Measurements from ENCODE around the gene TNN. TPM values are rescaled to one million over a fixed set of nuclear protein-coding genes. Genes with fewer than 3 reads are reported as not detected.

Gene TNN
- total RNA-seq, 1 donor from 2014 or later = not detected

- DNase-seq (ENCODE audit: low spot score) = no peak
Measured at GRCh38 chr1:175116210-175116798, 48.7 kb downstream of the TNN start.

DNA sequence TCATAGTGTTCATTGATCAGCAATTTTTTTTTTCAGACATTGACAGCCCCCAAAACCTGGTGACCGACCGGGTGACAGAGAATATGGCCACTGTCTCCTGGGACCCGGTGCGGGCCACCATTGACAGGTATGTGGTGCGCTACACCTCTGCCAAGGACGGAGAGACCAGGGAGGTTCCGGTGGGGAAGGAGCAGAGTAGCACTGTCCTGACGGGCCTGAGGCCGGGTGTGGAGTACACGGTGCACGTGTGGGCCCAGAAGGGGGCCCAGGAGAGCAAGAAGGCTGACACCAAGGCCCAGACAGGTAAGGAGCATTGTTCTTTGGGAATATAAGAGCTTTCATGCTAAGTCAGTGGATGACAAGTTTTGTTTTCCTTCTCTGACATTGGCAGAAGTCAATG is 49.3 kb downstream of the TNN start:
- no peak for DNase-seq (ENCODE audit: low spot score)

DNA sequence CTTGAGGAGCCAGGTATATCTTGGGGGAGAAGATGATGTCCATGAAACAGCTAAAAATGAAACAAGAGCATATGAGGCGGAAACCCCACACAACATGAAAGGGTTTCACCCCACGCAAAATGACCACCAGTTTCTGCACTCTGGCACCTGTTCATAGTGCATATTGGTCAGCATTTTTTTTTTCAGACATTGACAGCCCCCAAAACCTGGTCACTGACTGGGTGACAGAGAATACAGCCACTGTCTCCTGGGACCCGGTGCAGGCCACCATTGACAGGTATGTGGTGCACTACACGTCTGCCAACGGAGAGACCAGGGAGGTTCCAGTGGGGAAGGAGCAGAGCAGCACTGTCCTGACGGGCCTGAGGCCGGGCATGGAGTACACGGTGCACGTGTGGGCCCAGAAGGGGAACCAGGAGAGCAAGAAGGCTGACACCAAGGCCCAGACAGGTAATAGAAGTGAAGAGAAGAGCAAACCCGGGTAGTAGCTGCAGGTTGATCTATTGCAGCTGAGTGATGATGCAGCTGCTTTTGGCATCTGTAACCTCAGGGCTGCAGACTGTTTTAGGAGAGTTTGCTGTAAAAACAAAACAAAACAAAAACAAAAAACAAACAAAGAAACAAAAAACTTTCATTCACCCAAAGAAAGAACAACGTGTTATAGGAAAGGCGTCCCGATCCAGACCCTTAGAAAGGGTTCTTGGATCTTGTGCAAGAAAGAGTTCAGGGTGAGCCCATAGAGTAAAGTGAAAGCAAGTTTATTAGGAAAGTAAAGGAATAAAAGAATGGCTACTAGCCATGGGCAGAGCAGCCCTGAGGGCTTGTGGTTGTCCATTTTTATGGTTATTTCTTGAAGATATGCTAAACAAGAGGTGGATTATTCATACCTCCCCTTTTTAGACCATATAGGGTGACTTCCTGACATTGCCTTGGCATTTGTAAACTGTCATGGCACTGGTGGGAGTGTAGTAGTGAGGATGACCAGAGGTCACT is 51.0 kb downstream of the TNN start:
- no peak for DNase-seq (ENCODE audit: low spot score)

- DNase-seq (ENCODE audit: low spot score) = no peak
Measured at GRCh38 chr1:175120511-175120910, 52.9 kb downstream of the TNN start.

DNA sequence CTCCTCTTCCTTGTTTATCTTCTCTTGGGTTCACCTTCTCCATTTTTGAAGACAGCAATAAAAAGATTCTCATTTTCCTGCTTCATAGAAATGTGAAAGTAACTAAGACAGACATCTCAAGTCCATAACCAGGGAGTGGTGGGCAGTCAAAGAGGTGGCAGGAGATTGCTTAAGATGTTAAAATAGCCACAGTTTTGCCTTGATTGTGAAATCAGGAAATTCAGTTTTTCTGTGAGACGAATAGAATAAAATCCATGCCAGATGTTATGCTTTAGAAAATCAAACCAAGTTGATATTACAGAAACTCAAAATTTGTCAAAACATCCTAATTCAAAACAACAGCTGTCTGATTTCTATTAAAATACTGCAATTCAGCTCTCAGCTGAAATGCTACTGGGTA is 57.2 kb downstream of the TNN start:
- no peak for DNase-seq (ENCODE audit: low spot score)

GRCh38 chr1:175126347-175126746 is 58.7 kb downstream of the TNN start:
- no peak for DNase-seq (ENCODE audit: low spot score)

- no peak for DNase-seq (ENCODE audit: low spot score)
Measured at GRCh38 chr1:175127565-175127964, 59.9 kb downstream of the TNN start.

- DNase-seq (ENCODE audit: low spot score) = no peak
Measured at GRCh38 chr1:175128523-175128922, 60.9 kb downstream of the TNN start.

DNA sequence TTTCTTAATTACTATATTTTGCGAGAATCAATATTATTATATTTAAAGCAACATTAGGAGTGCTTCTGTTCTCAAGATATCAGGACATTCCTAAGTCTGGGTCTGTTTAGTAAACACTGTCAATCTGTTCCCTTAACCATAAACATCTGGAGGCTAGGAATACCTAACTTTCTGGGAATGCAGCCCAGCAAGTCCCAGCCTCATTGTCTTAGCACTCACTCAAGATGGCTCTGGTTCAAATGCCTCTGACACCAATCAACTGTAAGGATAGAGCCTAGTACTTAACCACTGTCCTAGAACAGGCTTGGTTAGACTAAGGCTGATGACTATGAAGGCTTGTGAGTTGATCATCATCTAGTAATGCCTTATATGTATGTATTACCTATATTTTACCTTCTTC is 61.5 kb downstream of the TNN start:
- no peak for DNase-seq (ENCODE audit: low spot score)

- no peak for DNase-seq (ENCODE audit: low spot score)
Measured at GRCh38 chr1:175129644-175129996, 62.0 kb downstream of the TNN start.

GRCh38 chr1:175129997-175130648 is 62.5 kb downstream of the TNN start:
- DNase-seq (ENCODE audit: low spot score) = no peak

DNA sequence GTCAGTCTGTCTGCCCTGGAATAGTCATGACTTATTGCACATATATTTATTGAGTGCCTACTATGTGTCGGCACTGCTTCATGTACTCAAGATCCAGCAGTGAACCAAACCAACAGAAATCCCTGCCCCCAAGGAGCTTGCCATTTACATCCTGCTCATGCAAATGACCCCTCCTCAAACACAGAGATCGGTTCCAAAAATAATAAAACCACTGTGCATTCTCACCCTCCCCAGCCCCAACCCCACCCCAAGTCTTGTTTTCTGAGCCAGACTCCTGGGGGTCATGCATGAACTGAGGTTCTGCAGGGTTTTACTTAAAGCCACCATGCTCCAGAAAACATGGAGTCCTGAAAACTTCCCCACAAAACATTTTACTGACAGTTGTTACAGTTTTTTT is 63.0 kb downstream of the TNN start:
- DNase-seq (ENCODE audit: low spot score) = no peak

DNA sequence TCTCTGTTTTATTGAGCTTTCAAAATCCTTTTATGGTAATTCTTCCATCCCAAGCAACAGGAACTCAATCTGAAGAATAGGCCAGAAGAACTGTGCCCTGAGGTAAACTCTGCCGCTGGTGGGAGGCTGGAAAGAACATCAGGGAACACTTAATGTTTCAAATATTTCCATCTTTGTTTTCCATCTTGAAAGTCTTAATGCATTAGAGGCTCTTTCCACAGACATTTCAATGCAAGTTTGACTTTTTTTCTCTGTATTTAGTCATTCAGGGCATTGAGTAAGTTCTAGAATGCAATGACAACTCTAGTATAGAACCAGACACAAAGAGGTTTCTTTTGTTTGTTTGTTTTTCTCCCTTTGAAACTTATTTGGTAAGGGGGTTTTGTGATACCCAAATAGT is 63.5 kb downstream of the TNN start:
- no peak for DNase-seq (ENCODE audit: low spot score)

- peak; percentile 53 for DNase-seq (ENCODE audit: low spot score)
Measured at GRCh38 chr1:175132436-175132835, 64.8 kb downstream of the TNN start.

DNA sequence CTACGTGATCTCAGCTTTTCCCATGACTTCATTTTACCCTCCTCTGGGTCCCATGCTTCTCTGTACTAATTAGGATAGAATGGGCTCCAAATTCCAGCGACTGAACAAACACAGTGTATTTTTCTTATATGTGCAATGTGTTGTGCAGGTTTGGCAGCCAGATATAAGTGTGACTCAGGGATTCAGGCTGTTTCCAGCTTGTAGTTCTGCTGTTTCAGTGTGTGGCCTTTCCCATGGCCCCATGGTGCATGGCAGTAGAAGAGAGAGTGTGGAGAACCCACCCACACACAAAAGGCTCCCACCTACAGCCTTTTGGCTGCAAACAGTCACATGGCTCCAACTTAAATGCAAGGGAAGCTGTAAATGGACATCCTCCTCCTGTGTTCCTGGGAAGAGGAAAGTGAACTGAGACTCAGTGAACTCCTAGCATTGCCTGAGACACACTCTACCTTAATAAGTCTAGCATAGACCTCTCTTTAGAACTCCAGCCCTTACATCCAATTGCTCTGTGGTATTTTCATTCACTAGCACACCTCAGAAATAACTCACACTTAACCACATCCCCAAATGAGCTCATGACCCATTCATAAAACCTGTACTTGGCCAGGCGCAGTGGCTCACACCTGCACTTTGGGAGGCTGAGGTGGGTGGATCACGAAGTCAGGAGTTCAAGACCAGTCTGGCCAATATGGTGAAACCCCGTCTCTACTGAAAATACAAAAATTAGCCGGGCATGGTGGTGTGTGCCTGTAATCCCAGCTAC is 66.2 kb downstream of the TNN start:
- DNase-seq (ENCODE audit: low spot score) = no peak

DNA sequence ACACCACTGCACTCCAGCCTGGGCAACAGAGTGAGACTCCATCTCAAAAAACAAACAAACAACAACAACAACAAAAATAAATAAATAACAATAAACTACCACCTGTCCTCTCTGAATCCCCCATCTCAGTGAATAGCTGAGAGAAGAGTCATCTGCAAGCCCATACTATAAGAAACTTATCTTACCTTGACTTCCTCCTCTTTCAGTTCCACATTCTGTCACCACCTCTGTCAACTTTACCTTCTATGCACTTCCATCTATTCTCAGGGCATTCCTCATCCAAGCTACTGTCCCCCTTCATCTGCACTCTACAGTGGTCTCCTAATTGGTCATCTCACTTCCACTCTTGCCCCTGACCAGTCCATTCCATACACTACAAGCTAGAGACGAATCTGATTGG is 66.9 kb downstream of the TNN start:
- no peak for DNase-seq (ENCODE audit: low spot score)

GRCh38 chr1:175136246-175136645 is 68.6 kb downstream of the TNN start:
- DNase-seq (ENCODE audit: low spot score) = no peak

DNA sequence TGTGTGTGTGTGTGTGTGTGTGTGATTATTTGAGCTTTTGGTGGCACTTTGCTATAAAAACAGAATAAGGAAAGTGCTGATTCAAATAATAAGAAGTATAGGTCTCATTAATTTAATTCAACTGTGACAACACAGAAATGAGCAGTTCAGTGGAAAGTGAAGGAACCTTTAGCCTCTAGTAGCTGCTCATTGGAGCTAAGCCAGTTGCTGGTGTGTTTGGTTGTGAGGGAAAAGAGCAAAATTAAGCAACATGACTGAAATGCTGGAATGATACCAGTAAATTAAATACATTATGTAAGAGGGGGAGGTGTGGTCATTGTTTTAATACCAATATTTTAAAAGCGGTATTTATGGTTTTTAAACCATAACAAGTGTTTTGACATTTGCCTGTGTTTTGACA is 69.7 kb downstream of the TNN start:
- no peak for DNase-seq (ENCODE audit: low spot score)

- no peak for DNase-seq (ENCODE audit: low spot score)
Measured at GRCh38 chr1:175138579-175138978, 70.9 kb downstream of the TNN start.

- no peak for DNase-seq (ENCODE audit: low spot score)
Measured at GRCh38 chr1:175145899-175146528, 78.4 kb downstream of the TNN start.

- peak; percentile 57 for DNase-seq (ENCODE audit: low spot score)
Measured at GRCh38 chr1:175146529-175147213, 79.0 kb downstream of the TNN start.
